C4-2B (cell line): Measurements from ENCODE around the gene SLC10A7.

Source experiments
- CTCF ChIP-seq: fragments of 450-650 bp; conservative IDR thresholded peaks from 2 replicates; pipeline ENCODE4 v1.5.1; 2017; ENCODE audit warnings: mild to moderate bottlenecking
- ZFX ChIP-seq: fragments of 450-650 bp; IDR thresholded peaks from 2 replicates; pipeline ENCODE4 v1.6.1; 2017

- TF ChIP-seq CTCF = no peak
- no peak for TF ChIP-seq ZFX
Measured at GRCh38 chr4:146261041-146261440, 260.7 kb downstream of the SLC10A7 start.
